GM12878 (cell line): ENCODE measurements around the gene FBXL12. TPM values are rescaled to one million over a fixed set of nuclear protein-coding genes. Genes with fewer than 3 reads are reported as not detected.

Source experiments
- EZH2 ChIP-seq: IDR thresholded peaks from 2 replicates; pipeline ENCODE4 v1.6.1; 2012; ENCODE audit warnings: low read depth, mild to moderate bottlenecking, control low read depth, inconsistent platforms, low read length, borderline replicate concordance; ENCODE audit not compliant: control insufficient read depth
- MEF2B ChIP-seq: fragments of 450-650 bp; IDR thresholded peaks from 2 replicates; pipeline ENCODE4 v1.6.1; 2018; ENCODE audit warnings: mild to moderate bottlenecking, moderate library complexity; ENCODE audit not compliant: partially characterized antibody, poor library complexity, severe bottlenecking
- TAF1 ChIP-seq: IDR thresholded peaks from 2 replicates; pipeline ENCODE4 v1.6.1; 2011; ENCODE audit warnings: mild to moderate bottlenecking, low read depth, low read length, borderline replicate concordance
- polyA plus RNA-seq, 11 experiments: library from polyadenylated mRNA; depleted of rRNA in 4 of 11; unstranded in 6 of 11; stranded (reverse) in 5 of 11; fragments of >200 nt; fragmentation: Nextera tagmentation in 4 of 11; fragmentation: Illumina TruSeq in 1 of 11; extraction: Ambion mirVana in 4 of 11; extraction: Trizol in 1 of 11; gene quantifications; 1 replicate in 1 of 11; 2 replicates in 10 of 11; pipeline versions ENCODE4 v1.2.1 to v1.2.3, GENCODE V29; 2011 to 2016; ENCODE audit warnings: inconsistent platforms in 2 of 11, missing spikeins in 2 of 11, low read depth in 1 of 11
- total RNA-seq, 4 experiments: library from RNA; depleted of rRNA in 3 of 4; stranded (reverse); fragments of >200 nt in 3 of 4; fragmentation: Illumina TruSeq in 1 of 4; extraction: Trizol in 1 of 4; gene quantifications; 2 replicates each; pipeline versions ENCODE4 v1.2.1 to v1.2.3, GENCODE V29; 2013 to 2021
- TF ChIP-seq, protein P1 (sequence below): IDR thresholded peaks from 2 replicates; pipeline ENCODE4 v1.6.1; 2012; ENCODE audit warnings: mild to moderate bottlenecking, low read depth, low read length
- TF ChIP-seq, protein P2 (sequence below): fragments of 450-650 bp; IDR thresholded peaks from 2 replicates; pipeline ENCODE4 v1.6.1; 2017; ENCODE audit warnings: borderline replicate concordance
- TF ChIP-seq, protein P3 (sequence below): fragments of 450-650 bp; formaldehyde crosslinking; IDR thresholded peaks from 2 replicates; pipeline ENCODE4 v1.4.0; 2020; ENCODE audit warnings: mild to moderate bottlenecking, moderate library complexity
- TF ChIP-seq, protein P4 (sequence below): fragments of 450-650 bp; formaldehyde crosslinking; IDR thresholded peaks from 2 replicates; pipeline ENCODE4 v1.5.0; 2022; ENCODE audit warnings: mild to moderate bottlenecking, missing genetic modification characterization

FBXL12 gene
- total and polyA plus RNA-seq, 10 of the 15 experiments (the other 5 are each of a cell fraction or from before 2014, with no cell fraction given): 1.4 to 40.0 (median 23.2) TPM

DNA sequence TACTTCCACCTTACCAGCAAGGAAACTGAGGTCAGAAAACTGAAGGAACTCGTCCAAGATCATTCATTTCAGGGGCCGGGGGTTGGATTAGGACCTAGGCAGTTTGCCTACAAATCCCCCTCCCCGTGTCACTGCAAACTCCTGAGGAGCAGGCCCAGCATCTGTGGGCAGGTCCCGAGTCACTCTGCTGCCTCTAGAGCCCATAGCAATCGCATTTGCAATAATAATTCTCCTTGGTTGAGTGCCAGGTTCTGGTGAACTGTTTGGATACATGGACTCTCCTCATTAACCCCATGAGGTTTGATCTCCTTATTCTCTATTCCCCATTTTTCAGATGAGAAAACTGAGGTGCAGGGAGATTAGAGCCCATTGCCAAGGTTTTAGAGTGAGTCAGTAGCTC is 17.1 kb upstream of the FBXL12 start (continued):
- TF ChIP-seq, protein P1, sequence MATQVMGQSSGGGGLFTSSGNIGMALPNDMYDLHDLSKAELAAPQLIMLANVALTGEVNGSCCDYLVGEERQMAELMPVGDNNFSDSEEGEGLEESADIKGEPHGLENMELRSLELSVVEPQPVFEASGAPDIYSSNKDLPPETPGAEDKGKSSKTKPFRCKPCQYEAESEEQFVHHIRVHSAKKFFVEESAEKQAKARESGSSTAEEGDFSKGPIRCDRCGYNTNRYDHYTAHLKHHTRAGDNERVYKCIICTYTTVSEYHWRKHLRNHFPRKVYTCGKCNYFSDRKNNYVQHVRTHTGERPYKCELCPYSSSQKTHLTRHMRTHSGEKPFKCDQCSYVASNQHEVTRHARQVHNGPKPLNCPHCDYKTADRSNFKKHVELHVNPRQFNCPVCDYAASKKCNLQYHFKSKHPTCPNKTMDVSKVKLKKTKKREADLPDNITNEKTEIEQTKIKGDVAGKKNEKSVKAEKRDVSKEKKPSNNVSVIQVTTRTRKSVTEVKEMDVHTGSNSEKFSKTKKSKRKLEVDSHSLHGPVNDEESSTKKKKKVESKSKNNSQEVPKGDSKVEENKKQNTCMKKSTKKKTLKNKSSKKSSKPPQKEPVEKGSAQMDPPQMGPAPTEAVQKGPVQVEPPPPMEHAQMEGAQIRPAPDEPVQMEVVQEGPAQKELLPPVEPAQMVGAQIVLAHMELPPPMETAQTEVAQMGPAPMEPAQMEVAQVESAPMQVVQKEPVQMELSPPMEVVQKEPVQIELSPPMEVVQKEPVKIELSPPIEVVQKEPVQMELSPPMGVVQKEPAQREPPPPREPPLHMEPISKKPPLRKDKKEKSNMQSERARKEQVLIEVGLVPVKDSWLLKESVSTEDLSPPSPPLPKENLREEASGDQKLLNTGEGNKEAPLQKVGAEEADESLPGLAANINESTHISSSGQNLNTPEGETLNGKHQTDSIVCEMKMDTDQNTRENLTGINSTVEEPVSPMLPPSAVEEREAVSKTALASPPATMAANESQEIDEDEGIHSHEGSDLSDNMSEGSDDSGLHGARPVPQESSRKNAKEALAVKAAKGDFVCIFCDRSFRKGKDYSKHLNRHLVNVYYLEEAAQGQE: no peak
- TF ChIP-seq EZH2 (no peak), TAF1 (no peak), MEF2B (no peak)
- TF ChIP-seq, protein P2, sequence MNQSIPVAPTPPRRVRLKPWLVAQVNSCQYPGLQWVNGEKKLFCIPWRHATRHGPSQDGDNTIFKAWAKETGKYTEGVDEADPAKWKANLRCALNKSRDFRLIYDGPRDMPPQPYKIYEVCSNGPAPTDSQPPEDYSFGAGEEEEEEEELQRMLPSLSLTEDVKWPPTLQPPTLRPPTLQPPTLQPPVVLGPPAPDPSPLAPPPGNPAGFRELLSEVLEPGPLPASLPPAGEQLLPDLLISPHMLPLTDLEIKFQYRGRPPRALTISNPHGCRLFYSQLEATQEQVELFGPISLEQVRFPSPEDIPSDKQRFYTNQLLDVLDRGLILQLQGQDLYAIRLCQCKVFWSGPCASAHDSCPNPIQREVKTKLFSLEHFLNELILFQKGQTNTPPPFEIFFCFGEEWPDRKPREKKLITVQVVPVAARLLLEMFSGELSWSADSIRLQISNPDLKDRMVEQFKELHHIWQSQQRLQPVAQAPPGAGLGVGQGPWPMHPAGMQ: no peak
- TF ChIP-seq, protein P3, sequence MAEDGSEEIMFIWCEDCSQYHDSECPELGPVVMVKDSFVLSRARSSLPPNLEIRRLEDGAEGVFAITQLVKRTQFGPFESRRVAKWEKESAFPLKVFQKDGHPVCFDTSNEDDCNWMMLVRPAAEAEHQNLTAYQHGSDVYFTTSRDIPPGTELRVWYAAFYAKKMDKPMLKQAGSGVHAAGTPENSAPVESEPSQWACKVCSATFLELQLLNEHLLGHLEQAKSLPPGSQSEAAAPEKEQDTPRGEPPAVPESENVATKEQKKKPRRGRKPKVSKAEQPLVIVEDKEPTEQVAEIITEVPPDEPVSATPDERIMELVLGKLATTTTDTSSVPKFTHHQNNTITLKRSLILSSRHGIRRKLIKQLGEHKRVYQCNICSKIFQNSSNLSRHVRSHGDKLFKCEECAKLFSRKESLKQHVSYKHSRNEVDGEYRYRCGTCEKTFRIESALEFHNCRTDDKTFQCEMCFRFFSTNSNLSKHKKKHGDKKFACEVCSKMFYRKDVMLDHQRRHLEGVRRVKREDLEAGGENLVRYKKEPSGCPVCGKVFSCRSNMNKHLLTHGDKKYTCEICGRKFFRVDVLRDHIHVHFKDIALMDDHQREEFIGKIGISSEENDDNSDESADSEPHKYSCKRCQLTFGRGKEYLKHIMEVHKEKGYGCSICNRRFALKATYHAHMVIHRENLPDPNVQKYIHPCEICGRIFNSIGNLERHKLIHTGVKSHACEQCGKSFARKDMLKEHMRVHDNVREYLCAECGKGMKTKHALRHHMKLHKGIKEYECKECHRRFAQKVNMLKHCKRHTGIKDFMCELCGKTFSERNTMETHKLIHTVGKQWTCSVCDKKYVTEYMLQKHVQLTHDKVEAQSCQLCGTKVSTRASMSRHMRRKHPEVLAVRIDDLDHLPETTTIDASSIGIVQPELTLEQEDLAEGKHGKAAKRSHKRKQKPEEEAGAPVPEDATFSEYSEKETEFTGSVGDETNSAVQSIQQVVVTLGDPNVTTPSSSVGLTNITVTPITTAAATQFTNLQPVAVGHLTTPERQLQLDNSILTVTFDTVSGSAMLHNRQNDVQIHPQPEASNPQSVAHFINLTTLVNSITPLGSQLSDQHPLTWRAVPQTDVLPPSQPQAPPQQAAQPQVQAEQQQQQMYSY (CRISPR knock-in tag): no peak
- TF ChIP-seq, protein P4, sequence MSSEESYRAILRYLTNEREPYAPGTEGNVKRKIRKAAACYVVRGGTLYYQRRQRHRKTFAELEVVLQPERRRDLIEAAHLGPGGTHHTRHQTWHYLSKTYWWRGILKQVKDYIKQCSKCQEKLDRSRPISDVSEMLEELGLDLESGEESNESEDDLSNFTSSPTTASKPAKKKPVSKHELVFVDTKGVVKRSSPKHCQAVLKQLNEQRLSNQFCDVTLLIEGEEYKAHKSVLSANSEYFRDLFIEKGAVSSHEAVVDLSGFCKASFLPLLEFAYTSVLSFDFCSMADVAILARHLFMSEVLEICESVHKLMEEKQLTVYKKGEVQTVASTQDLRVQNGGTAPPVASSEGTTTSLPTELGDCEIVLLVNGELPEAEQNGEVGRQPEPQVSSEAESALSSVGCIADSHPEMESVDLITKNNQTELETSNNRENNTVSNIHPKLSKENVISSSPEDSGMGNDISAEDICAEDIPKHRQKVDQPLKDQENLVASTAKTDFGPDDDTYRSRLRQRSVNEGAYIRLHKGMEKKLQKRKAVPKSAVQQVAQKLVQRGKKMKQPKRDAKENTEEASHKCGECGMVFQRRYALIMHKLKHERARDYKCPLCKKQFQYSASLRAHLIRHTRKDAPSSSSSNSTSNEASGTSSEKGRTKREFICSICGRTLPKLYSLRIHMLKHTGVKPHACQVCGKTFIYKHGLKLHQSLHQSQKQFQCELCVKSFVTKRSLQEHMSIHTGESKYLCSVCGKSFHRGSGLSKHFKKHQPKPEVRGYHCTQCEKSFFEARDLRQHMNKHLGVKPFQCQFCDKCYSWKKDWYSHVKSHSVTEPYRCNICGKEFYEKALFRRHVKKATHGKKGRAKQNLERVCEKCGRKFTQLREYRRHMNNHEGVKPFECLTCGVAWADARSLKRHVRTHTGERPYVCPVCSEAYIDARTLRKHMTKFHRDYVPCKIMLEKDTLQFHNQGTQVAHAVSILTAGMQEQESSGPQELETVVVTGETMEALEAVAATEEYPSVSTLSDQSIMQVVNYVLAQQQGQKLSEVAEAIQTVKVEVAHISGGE (CRISPR knock-in tag): no peak
